HepG2 (cell line): ENCODE measurements around the gene TOB1. TPM values are rescaled to one million over a fixed set of nuclear protein-coding genes. Genes with fewer than 3 reads are reported as not detected.
A peak's percentile ranks its signal among the peaks of the same experiment; 100 is the strongest.

Source experiments
- ATAC-seq: fragments of 200-7000 bp; cut with Tn5 transposase; 3 replicates; pipeline ENCODE4 v1.9.1; 2020; ENCODE audit warnings: mild to moderate bottlenecking, moderate library complexity
- BruUV-seq: library from RNA; stranded (reverse); fragments of 400-500 nt; replicated peaks from 2 replicates; lab custom pipeline; 2021; lab: Mats Ljungman, UMichigan
- CTCF ChIA-PET: fragments of 300-600 bp; formaldehyde crosslinking; extraction: SDS; loops from one replicate; lab custom pipeline; 2021; ENCODE audit warnings: low total read pairs, inconsistent platforms, low intra/inter-chr PET ratio; lab: Yijun Ruan, JAX
- POLR2A ChIA-PET: fragments of 350-600 bp; sonication (Branson Sonifier 250); formaldehyde crosslinking; loops from one replicate; lab custom pipeline; 2020; ENCODE audit warnings: antibody characterized with exemption, inconsistent platforms; lab: Yijun Ruan, JAX
- DNase-seq: peaks from one replicate; pipeline ENCODE4 v3.0.0-alpha.2; 2015; ENCODE audit warnings: low spot score
- FAIRE-seq: peaks from 3 replicates; lab custom pipeline; 2011; peaks lifted over from hg19 to GRCh38; lab: Jason Lieb, UNC
- H2AFZ ChIP-seq: one replicate; pipeline ENCODE4 v1.6.1; 2011; ENCODE audit warnings: low read length, inconsistent platforms
- H3K27ac ChIP-seq: fragments of 300-600 bp; 3 replicates; pipeline ENCODE4 v1.8.0; 2011; ENCODE audit warnings: mixed run types, mild to moderate bottlenecking, mixed read lengths, low read length, inconsistent platforms; ENCODE audit not compliant: insufficient read depth; ENCODE audit errors: extremely low read length
- H3K27me3 ChIP-seq, 2 experiments: fragments of 200-600 bp in 1 of 2; 2 replicates in 1 of 2; 3 replicates in 1 of 2; pipeline versions ENCODE4 v1.6.0 to v1.8.0; 2011; ENCODE audit warnings: low read length in 2 of 2, mild to moderate bottlenecking in 2 of 2, moderate library complexity in 2 of 2, inconsistent platforms in 1 of 2; ENCODE audit not compliant: insufficient read depth in 2 of 2, control insufficient read depth in 1 of 2
- H3K36me3 ChIP-seq, 2 experiments: fragments of 200-600 bp in 1 of 2; replicated peaks in 1 of 2; 2 replicates in 1 of 2; 3 replicates in 1 of 2; pipeline versions ENCODE4 v1.5.1 to v1.8.0; 2011; ENCODE audit warnings: low read length in 2 of 2, inconsistent platforms in 1 of 2; ENCODE audit not compliant: insufficient read depth in 2 of 2, control insufficient read depth in 1 of 2
- H3K4me1 ChIP-seq: 2 replicates; pipeline ENCODE4 v1.5.1; 2012; ENCODE audit warnings: low read length, inconsistent platforms; ENCODE audit not compliant: insufficient read depth
- H3K4me2 ChIP-seq: 2 replicates; pipeline ENCODE4 v1.6.0; 2011; ENCODE audit warnings: low read depth, low read length, inconsistent platforms
- H3K4me3 ChIP-seq, 3 experiments: fragments of 200-600 bp in 1 of 3; sonication (generic), shearing (Covaris generic) in 1 of 3; replicated peaks in 1 of 3; 2 replicates each; pipeline ENCODE4 v1.5.1; 2011 to 2016; ENCODE audit warnings: low read length in 3 of 3, inconsistent platforms in 2 of 3, low read depth in 2 of 3, mild to moderate bottlenecking in 2 of 3, control low read depth in 1 of 3, mixed read lengths in 1 of 3; ENCODE audit not compliant: insufficient read depth in 1 of 3
- H3K79me2 ChIP-seq: one replicate; pipeline ENCODE4 v1.6.1; 2011; ENCODE audit warnings: low read length, inconsistent platforms; ENCODE audit not compliant: insufficient read depth
- H3K9ac ChIP-seq: 2 replicates; pipeline ENCODE4 v1.6.0; 2011; ENCODE audit warnings: mild to moderate bottlenecking, low read depth, low read length, inconsistent platforms; ENCODE audit not compliant: insufficient read depth
- H3K9me3 ChIP-seq: 2 replicates; pipeline ENCODE4 v1.5.1; 2012; ENCODE audit warnings: mild to moderate bottlenecking, low read length
- H4K20me1 ChIP-seq: 2 replicates; pipeline ENCODE4 v1.6.0; 2011; ENCODE audit warnings: inconsistent platforms, mild to moderate bottlenecking, low read length, moderate library complexity; ENCODE audit not compliant: insufficient read depth
- ARNT ChIP-seq: fragments of 450-650 bp; IDR thresholded peaks from 2 replicates; pipeline ENCODE4 v1.6.1; 2017
- DDIT3 ChIP-seq: sonication (generic); formaldehyde crosslinking; IDR thresholded peaks from 2 replicates; pipeline ENCODE4 v1.4.0; 2020; ENCODE audit warnings: mild to moderate bottlenecking, missing genetic modification reagents
- HBP1 ChIP-seq: IDR thresholded peaks from 2 replicates; pipeline ENCODE4 v1.6.1; 2016; ENCODE audit warnings: low read depth, control low read depth
- IRF9 ChIP-seq: sonication (generic); formaldehyde crosslinking; IDR thresholded peaks from 2 replicates; pipeline ENCODE4 v1.8.0; 2022; ENCODE audit warnings: missing genetic modification reagents, mild to moderate bottlenecking, borderline replicate concordance
- KLF13 ChIP-seq: sonication (generic); formaldehyde crosslinking; IDR thresholded peaks from 2 replicates; pipeline ENCODE4 v1.4.0; 2020; ENCODE audit warnings: mild to moderate bottlenecking, missing genetic modification reagents
- KLF6 ChIP-seq: IDR thresholded peaks from 2 replicates; pipeline ENCODE4 v1.8.0; 2016; ENCODE audit warnings: missing biosample characterization, missing genetic modification reagents
- KMT2A ChIP-seq: sonication (generic); formaldehyde crosslinking; IDR thresholded peaks from 2 replicates; pipeline ENCODE4 v1.4.0; 2020; ENCODE audit warnings: missing genetic modification reagents
- MATR3 ChIP-seq: sonication (generic); formaldehyde crosslinking; IDR thresholded peaks from 2 replicates; pipeline ENCODE4 v1.4.0; 2020; ENCODE audit warnings: missing genetic modification reagents
- MIER2 ChIP-seq: IDR thresholded peaks from 2 replicates; pipeline ENCODE4 v1.6.1; 2016; ENCODE audit warnings: missing biosample characterization, missing genetic modification reagents
- MTA1 ChIP-seq: sonication (generic); formaldehyde crosslinking; IDR thresholded peaks from 2 replicates; pipeline ENCODE4 v1.4.0; 2020; ENCODE audit warnings: missing genetic modification reagents, mild to moderate bottlenecking, borderline replicate concordance
- NAIF1 ChIP-seq: sonication (generic); formaldehyde crosslinking; IDR thresholded peaks from 2 replicates; pipeline ENCODE4 v1.5.0; 2020; ENCODE audit warnings: mild to moderate bottlenecking, missing genetic modification reagents, borderline replicate concordance
- POLR2A ChIP-seq, 2 experiments: IDR thresholded peaks; 2 replicates each; pipeline ENCODE4 v1.6.1; 2011; ENCODE audit warnings: low read depth in 2 of 2, low read length in 2 of 2, mild to moderate bottlenecking in 1 of 2, moderate library complexity in 1 of 2; ENCODE audit not compliant: insufficient read depth in 1 of 2
- RFX5 ChIP-seq: IDR thresholded peaks from 2 replicates; pipeline ENCODE4 v1.6.1; 2011; ENCODE audit warnings: low read depth, low read length, improper control_type of control experiment
- TSC22D2 ChIP-seq: sonication (generic); formaldehyde crosslinking; IDR thresholded peaks from 2 replicates; pipeline ENCODE4 v1.5.1; 2020; ENCODE audit warnings: missing genetic modification reagents, mild to moderate bottlenecking, borderline replicate concordance
- ZBTB33 ChIP-seq: sonication (generic); formaldehyde crosslinking; IDR thresholded peaks from 2 replicates; pipeline ENCODE4 v1.4.0; 2020; ENCODE audit warnings: missing genetic modification reagents
- ZMYM2 ChIP-seq: sonication (generic); formaldehyde crosslinking; IDR thresholded peaks from 2 replicates; pipeline ENCODE4 v1.8.0; 2022; ENCODE audit warnings: mild to moderate bottlenecking, missing genetic modification reagents
- ZNF414 ChIP-seq: sonication (generic); formaldehyde crosslinking; IDR thresholded peaks from 2 replicates; pipeline ENCODE4 v1.5.0; 2020; ENCODE audit warnings: missing genetic modification reagents
- WGBS: methylation state at CpG from one replicate; pipeline ENCODE4 v1.1.6; 2017; ENCODE audit warnings: low lambda C conversion rate; 5-methylcytosine and 5-hydroxymethylcytosine counted together
- in situ Hi-C: cut with HindIII; loops from 2 replicates; pipeline ENCODE4 v1.10.0; 2017; ENCODE audit warnings: low pct_unique_long_range_greater_than_20kb; ENCODE audit not compliant: extremely low pct_ligation_motif_present
- intact Hi-C: fragments of 100-400 bp; cut with micrococcal nuclease; formaldehyde crosslinking; loops from one replicate; pipeline ENCODE4 v1.10.0; 2022; ENCODE audit not compliant: unreplicated experiment
- polyA plus RNA-seq, 8 experiments: library from polyadenylated mRNA; depleted of rRNA in 3 of 8; stranded (reverse) in 7 of 8; unstranded in 1 of 8; fragments of >200 nt; fragmentation: Illumina TruSeq in 4 of 8; extraction: Trizol in 4 of 8; gene quantifications; 2 replicates each; pipeline versions ENCODE4 v1.2.1 to v1.2.3, GENCODE V29; 2011 to 2016; ENCODE audit warnings: low read depth in 4 of 8, missing spikeins in 1 of 8, mixed read lengths in 1 of 8; ENCODE audit not compliant: insufficient read depth in 1 of 8
- total RNA-seq, 5 experiments: library from RNA; depleted of rRNA; stranded (reverse); fragments of >200 nt; fragmentation: Illumina TruSeq; extraction: Trizol; gene quantifications; 2 replicates each; pipeline ENCODE4 v1.2.3, GENCODE V29; 2016; ENCODE audit warnings: low read depth in 1 of 5

Gene TOB1
- total and polyA plus RNA-seq, 2 of the 13 experiments (the other 11 are each of a cell fraction or from before 2014, with no cell fraction given): 21.9 to 57.7 TPM

- peak; percentile 95 for DNase-seq
- ChIA-PET POLR2A (interaction anchor here (0.5 to 9.6 kb wide), 23 partner anchors 9 to 329 kb away, joined by 4 to 510 read pairs (median 16); partner anchors contain the start of genes LUC7L3 and SPAG9), CTCF (no interaction called here)
- no TSS peak for BruUV-seq
- in situ Hi-C loops (loop anchor here (5.0 kb wide), 1 partner anchor 80 kb away; no protein-coding TSS in a partner anchor), intact Hi-C loops (loop anchor here (2.0 kb wide), 2 partner anchors 17 to 25 kb away; no protein-coding TSS in a partner anchor)
- peak; percentile 89 for FAIRE-seq
- Histone ChIP-seq H3K27me3 (no peaks in the 10 kb centered on the region; a peak in 1 of 5 replicates), H3K27ac (peak overlapping the region; percentile 95), H3K4me3 (peak overlapping the region; percentile 65 to 97 (median 68)), H2AFZ (no peak overlapping the region), H3K9me3 (no peaks in the 10 kb centered on the region), H3K4me2 (peak overlapping the region; percentile 98), H3K79me2 (peaks cover 44% of the 10 kb centered on the region), H3K36me3 (peaks cover 4 to 11% of the 10 kb centered on the region in 2 experiments; a peak in 4 of 5 replicates), H3K9ac (peak overlapping the region; percentile 89), H3K4me1 (peaks cover 41% of the 10 kb centered on the region), H4K20me1 (peaks cover 30% of the 10 kb centered on the region)
- under 1% methylated on average over 35 of the region's 35 CpGs for WGBS
- peak; percentile 79 for ATAC-seq
- TF ChIP-seq ARNT (no peak), RFX5 (peak; percentile 97), DDIT3 (CRISPR knock-in tag) (0 out of 2 replicates have a peak, but pooled peaks have one; percentile 44), KMT2A (CRISPR knock-in tag) (peak; percentile 87), ZNF414 (CRISPR knock-in tag) (peak; percentile 26; the same call in 1 of the 2 replicates), TSC22D2 (CRISPR knock-in tag) (peak; percentile 80; the same call in 1 of the 2 replicates), POLR2A (IDR thresholded peaks at IDR 0.05; ENCODE audit: insufficient read depth in 1 of 2, low read depth in 2 of 2, low read length in 2 of 2) (peak in 1 of 2 experiments; percentile 75; a peak in 2 of 4 replicates), MIER2 (peak; percentile 61; the same call in 1 of the 2 replicates), NAIF1 (CRISPR knock-in tag) (peak; percentile 61; the same call in 1 of the 2 replicates), KLF13 (CRISPR knock-in tag) (0 out of 2 replicates have a peak, but pooled peaks have one; percentile 8), ZBTB33 (CRISPR knock-in tag) (0 out of 2 replicates have a peak, but pooled peaks have one; percentile 31), MTA1 (CRISPR knock-in tag) (no peak; the same call in 1 of the 2 replicates), MATR3 (CRISPR knock-in tag) (no peak), IRF9 (CRISPR knock-in tag) (peak; percentile 19; the same call in 1 of the 2 replicates), HBP1 (CRISPR knock-in tag) (peak; percentile 88), KLF6 (CRISPR knock-in tag) (peak; percentile 79), ZMYM2 (CRISPR knock-in tag) (no peak)
Measured at GRCh38 chr17:50867363-50868139, 1.4 kb upstream of the TOB1 start.
